Measurements from ENCODE around the gene LPIN2.
"Not testable (repeated sequence)": the region's sequence is repeated elsewhere in the genome, so short reads cannot be mapped to it uniquely, and the experiment has no call there.

LPIN2 gene

DNA sequence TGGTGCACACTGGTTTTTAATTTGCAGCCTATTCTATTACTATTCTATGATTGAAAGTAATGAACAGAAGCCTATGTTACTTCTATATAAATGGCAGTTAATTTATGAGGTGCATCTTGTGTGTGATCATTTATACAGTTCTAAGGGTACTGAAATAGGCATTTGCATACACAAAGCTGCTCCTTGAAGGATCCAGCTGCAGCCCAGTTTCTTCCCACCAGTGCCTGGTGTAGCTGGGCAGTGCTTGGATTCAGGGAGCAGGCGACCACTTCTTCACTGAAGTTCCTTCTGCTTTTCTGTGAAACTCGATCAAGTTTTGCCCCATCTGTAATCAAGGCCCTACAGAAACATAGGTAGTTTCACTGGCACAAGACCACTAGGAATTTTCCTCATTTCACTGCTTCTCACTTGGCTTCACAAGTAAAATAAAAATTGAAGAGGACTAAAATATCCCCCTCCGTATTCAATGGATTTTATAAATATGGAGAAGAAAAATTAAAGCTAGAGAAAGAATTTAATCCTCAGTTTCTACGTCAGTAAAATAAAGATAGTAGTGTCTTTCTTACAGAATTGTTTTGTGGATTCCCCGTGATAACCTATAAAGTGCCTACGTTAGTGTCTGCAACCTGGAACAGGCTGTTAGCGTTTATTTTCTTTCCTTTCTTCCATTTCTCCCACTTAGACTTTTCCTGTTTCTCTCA is 1.7 kb upstream of the LPIN2 start:
- DNase-seq (ENCODE audit: insufficient read length, low spot score) (no peak), FAIRE-seq (no peak)
- TF ChIP-seq, protein P1, sequence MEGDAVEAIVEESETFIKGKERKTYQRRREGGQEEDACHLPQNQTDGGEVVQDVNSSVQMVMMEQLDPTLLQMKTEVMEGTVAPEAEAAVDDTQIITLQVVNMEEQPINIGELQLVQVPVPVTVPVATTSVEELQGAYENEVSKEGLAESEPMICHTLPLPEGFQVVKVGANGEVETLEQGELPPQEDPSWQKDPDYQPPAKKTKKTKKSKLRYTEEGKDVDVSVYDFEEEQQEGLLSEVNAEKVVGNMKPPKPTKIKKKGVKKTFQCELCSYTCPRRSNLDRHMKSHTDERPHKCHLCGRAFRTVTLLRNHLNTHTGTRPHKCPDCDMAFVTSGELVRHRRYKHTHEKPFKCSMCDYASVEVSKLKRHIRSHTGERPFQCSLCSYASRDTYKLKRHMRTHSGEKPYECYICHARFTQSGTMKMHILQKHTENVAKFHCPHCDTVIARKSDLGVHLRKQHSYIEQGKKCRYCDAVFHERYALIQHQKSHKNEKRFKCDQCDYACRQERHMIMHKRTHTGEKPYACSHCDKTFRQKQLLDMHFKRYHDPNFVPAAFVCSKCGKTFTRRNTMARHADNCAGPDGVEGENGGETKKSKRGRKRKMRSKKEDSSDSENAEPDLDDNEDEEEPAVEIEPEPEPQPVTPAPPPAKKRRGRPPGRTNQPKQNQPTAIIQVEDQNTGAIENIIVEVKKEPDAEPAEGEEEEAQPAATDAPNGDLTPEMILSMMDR (IDR thresholded peaks at IDR 0.05; ENCODE audit: insufficient read depth, missing control alignments), result no peak

DNA sequence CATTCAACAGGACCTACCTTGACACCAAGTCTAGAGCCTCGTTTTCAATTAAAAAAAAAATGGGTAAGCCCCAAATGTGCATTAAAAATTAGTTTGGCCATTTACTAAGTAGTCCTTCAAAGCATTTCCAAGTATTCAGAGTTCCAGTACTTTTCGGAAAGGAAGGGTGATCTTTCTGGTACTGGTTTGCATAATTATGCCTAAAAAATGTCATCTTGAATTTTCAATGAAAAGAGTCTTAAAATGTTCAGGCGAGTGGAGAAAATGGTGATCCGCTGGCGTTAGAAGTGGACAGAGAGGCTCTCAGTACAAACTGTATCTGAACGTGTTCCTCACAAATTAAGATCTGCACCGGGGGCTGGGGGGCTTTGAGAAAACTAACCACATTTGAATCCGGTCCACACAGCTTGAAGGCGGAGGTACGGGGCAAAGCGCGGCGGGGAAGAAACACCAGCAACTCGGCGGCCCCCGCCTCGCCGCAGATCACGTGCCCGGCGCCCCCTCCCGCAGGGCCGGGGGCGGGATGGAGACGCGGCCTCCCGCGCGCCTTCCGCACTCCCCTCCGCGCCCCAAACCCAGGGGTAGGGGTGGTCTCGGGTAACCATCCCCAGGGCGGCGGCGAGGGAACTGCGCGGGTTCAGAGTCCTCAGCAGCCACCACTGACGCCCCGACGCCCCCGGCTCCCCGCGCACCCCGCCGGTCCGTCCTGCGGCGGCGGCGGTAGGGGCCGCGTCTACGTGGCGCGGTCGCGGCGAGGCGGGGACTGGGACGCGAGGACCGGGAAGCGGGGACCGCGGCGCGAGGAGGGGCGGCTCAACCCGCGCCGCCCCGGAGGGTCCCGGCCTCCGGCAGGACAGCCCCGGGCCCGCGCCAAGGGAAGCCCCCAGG is 564 bp downstream of the LPIN2 start:
- TF ChIP-seq, protein P1 (IDR thresholded peaks at IDR 0.05; ENCODE audit: insufficient read depth, missing control alignments), result no peak
- no peak for DNase-seq (ENCODE audit: insufficient read length, low spot score)
- no peak for FAIRE-seq

DNA sequence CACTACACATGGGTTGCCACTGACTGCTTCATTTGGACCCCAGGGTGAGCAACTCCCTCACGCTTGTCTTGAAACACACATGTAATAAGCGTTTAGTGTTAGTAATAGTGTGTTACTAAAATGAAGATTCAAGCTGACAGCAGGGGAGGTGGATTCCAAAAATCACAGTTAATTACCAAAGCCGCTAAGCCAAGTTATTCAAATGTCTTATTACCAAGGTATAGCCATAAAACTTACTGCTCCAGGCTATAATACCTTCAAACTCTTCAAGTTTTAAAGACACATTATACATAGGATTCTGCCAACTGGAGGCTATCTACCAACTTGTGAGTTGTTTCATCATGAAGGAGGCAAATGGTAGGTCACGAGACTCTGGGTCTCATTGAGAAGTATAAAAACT is 2.9 kb downstream of the LPIN2 start:
- FAIRE-seq (no peak), DNase-seq (ENCODE audit: insufficient read length, low spot score) (no peak)
- TF ChIP-seq, protein P1 (IDR thresholded peaks at IDR 0.05; ENCODE audit: insufficient read depth, missing control alignments), result no peak

DNA sequence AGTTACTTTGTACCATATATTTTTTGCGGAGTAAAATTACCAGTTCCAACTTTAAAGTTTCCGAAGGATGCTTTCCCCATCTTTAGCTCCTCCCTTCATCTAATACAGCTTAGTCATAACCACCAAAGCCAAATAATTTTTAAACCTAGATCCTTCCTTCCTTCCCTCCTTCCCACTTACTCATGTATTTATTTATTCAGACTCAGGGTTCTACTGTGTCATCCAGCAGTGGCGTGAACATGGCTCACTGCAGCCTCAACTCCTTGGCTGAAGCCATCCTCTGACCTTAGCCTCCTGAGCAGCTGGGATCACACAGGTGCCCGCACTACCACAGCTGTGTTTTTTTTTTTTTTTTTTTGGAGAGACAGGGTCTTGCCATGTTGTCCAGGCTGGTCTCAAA is 4.4 kb downstream of the LPIN2 start:
- TF ChIP-seq, protein P1 (IDR thresholded peaks at IDR 0.05; ENCODE audit: insufficient read depth, missing control alignments), result no peak
- DNase-seq (ENCODE audit: insufficient read length, low spot score) (no peak), FAIRE-seq (no peak)

DNA sequence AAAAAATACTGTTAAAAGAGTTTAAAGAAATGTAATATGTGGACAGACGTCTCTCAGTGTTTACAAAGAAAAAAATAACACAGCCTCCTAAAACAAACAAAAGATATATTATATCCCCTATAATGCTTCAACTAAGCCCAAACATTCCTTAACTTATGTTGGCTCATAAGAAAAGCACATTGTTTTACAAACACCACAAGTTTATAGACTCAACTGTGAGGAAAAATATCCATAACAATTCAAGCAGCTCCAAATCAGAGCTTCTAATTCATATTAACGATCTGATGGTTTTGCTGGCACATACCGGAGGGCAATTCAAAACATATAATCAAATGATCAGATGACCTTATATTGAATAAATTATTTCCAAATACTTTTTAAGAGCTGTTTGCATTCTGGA is 5.5 kb downstream of the LPIN2 start:
- DNase-seq (ENCODE audit: insufficient read length, low spot score) (no peak), FAIRE-seq (no peak)
- TF ChIP-seq, protein P1 (IDR thresholded peaks at IDR 0.05; ENCODE audit: insufficient read depth, missing control alignments), result no peak

DNA sequence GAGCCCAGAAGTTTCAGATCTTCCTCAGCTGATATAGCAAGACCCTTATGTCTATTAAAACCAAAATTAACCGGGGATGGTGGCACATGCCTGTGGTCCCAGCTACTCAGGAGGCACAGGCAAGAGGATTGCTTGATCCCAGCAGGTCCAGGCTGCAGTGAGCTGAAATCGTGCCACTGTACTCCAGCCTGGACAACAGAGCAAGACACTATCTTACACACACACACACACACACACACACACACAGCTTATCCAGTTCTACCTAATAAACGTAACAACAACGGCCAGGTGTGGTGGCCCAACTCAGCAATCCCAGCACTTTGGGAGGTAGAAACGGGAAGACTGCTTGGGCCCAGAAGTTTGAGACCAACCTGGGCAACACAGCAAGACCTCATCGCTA is 7.5 kb downstream of the LPIN2 start:
- no peak for DNase-seq (ENCODE audit: insufficient read length, low spot score)
- no peak for FAIRE-seq
- TF ChIP-seq, protein P1 (IDR thresholded peaks at IDR 0.05; ENCODE audit: insufficient read depth, missing control alignments), result no peak

DNA sequence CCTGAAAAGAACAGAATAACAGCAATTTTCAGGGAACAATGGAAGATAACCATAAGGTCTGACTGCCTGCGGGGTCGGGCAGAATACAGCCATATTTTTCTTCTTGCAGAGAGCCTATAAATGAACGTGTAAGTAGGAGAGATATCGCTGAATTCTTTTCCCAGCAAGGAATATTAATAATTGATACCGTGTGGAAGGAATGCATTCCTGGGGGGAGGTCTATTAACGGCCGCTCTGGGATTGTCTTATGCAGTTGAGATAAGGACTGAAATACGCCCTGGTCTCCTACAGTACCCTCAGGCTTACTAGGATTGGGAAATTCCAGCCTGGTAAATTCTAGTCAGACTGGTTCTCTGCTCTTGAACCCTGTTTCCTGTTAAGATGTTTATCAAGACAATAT is 9.2 kb downstream of the LPIN2 start:
- FAIRE-seq; DNase-seq (ENCODE audit: insufficient read length, low spot score): not testable (repeated sequence)
